Stimulated activated CD8-positive, alpha-beta memory T cell treated with anti-CD3 and anti-CD28 coated beads, Interleukin-15, amount 100 ng/mL, for 48 hours (primary cell): ENCODE measurements around the gene ARID4B.
A peak's percentile ranks its signal among the peaks of the same experiment; 100 is the strongest.
"Not testable (repeated sequence)": the region's sequence is repeated elsewhere in the genome, so short reads cannot be mapped to it uniquely, and the experiment has no call there.

Source experiments
- DNase-seq, 2 donors: peaks; one replicate each; pipeline ENCODE4 v3.0.0-alpha.2; 2020; ENCODE audit warnings: low read depth in 2 of 2

ARID4B gene

GRCh38 chr1:235227414-235227813 lies 100.6 kb downstream of the ARID4B start:
- no peak for DNase-seq

- no peak for DNase-seq
These were observed 101.0 kb downstream of the ARID4B start for GRCh38 chr1:235226933-235227332.

- no peak for DNase-seq
These were observed 102.7 kb downstream of the ARID4B start for GRCh38 chr1:235225299-235225698.

GRCh38 chr1:235221653-235222375 lies 106.2 kb downstream of the ARID4B start:
- DNase-seq, result no peak

- no peak for DNase-seq
These were observed 112.5 kb downstream of the ARID4B start for GRCh38 chr1:235215453-235215852.

GRCh38 chr1:235214962-235215361 lies 113.0 kb downstream of the ARID4B start:
- DNase-seq, result not testable (repeated sequence)

- DNase-seq, result no peak
These were observed 114.2 kb downstream of the ARID4B start for GRCh38 chr1:235213752-235214151.

GRCh38 chr1:235211517-235211916 lies 116.5 kb downstream of the ARID4B start:
- DNase-seq, result no peak

- peak; percentile 9 to 41 for DNase-seq
These were observed 120.8 kb downstream of the ARID4B start for GRCh38 chr1:235207209-235207565.

- DNase-seq, result no peak
These were observed 121.3 kb downstream of the ARID4B start for GRCh38 chr1:235206533-235207208.

GRCh38 chr1:235205687-235206086 lies 122.3 kb downstream of the ARID4B start:
- no peak for DNase-seq

GRCh38 chr1:235203428-235203827 lies 124.6 kb downstream of the ARID4B start:
- no peak for DNase-seq

GRCh38 chr1:235202447-235202846 lies 125.5 kb downstream of the ARID4B start:
- not testable (repeated sequence) for DNase-seq

- DNase-seq, result no peak
These were observed 128.5 kb downstream of the ARID4B start for GRCh38 chr1:235199441-235199840.

GRCh38 chr1:235190431-235190830 lies 137.5 kb downstream of the ARID4B start:
- no peak for DNase-seq

- DNase-seq, result no peak
These were observed 140.7 kb downstream of the ARID4B start for GRCh38 chr1:235187316-235187715.

GRCh38 chr1:235181561-235182245 lies 146.3 kb downstream of the ARID4B start:
- no peak for DNase-seq

- no peak for DNase-seq
These were observed 147.0 kb downstream of the ARID4B start for GRCh38 chr1:235180916-235181460.

- DNase-seq, result no peak
These were observed 151.5 kb downstream of the ARID4B start for GRCh38 chr1:235176486-235176885.

GRCh38 chr1:235169986-235170385 lies 158.0 kb downstream of the ARID4B start:
- DNase-seq, result no peak

- DNase-seq, result no peak
These were observed 159.6 kb downstream of the ARID4B start for GRCh38 chr1:235168375-235168774.

GRCh38 chr1:235161685-235162327 lies 166.2 kb downstream of the ARID4B start:
- no peak for DNase-seq
